Measurements from ENCODE around the gene ZER1.

DNA sequence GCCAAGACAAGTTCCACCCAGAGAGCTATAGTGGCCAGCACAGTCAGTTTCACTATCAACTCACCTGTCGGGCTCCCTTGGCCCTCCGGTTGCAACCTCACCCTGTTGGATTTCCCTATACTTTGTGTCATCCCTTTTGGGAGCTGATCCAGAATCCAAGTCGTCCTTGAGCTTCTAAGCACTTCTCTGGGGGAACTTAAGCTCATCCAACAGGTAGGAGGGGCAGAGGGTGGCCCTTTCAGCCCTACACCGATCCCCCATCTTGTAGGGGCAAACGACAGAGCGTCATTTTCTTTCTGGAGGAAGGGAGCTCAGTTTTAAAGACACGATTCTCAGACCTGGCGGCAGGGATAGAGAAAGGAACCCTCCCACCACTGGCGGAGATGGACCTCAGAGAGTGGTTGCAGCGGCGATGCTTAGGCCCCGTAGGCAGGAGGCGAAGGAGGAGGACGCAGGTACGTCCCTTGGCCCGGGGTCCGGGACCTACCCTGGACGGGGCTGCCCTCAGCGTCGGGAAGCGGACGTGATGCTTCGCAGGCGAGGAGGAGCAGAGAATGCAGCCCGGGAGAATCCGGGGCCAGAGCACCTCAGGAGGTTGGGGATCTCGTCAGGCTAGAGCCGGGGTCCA, 519 bp downstream of the ZER1 start:
- TF ChIP-seq POLR2A (IDR thresholded peaks at IDR 0.05; ENCODE audit: low read length) = no peak
- no peak for TF ChIP-seq GATA1 (IDR thresholded peaks at IDR 0.05; ENCODE audit: low read depth, low read length)
